HCT116 (cell line): Measurements from ENCODE around the gene ELL2. TPM values are rescaled to one million over a fixed set of nuclear protein-coding genes. Genes with fewer than 3 reads are reported as not detected.

Source experiments
- ATAC-seq: fragments of 200-7000 bp; cut with Tn5 transposase; 2 replicates; pipeline ENCODE4 v1.9.1; 2020; ENCODE audit warnings: mild to moderate bottlenecking, moderate library complexity
- BruUV-seq: library from RNA; stranded (reverse); fragments of 400-500 nt; replicated peaks from 2 replicates; lab custom pipeline; 2021; lab: Mats Ljungman, UMichigan
- CTCF ChIA-PET: fragments of 300-600 bp; sonication (Branson Sonifier 250); formaldehyde crosslinking; loops from one replicate; lab custom pipeline; 2021; ENCODE audit warnings: antibody characterized with exemption; lab: Charles Lee
- POLR2A ChIA-PET: fragments of 300-600, 350-600 bp; sonication (Branson Sonifier 250); formaldehyde crosslinking; loops from one replicate; lab custom pipeline; 2021; ENCODE audit warnings: antibody characterized with exemption; lab: Charles Lee
- RAD21 ChIA-PET, 2 experiments: fragments of 300-600 bp; sonication (Branson Sonifier 250); formaldehyde crosslinking; loops; one replicate each; lab custom pipeline; 2023; ENCODE audit warnings: low total read pairs in 2 of 2; ENCODE audit not compliant: uncharacterized antibody in 2 of 2, unreplicated experiment in 2 of 2, low non-redundant PET in 1 of 2; lab: Charles Lee
- DNase-seq: peaks from one replicate; pipeline ENCODE4 v3.0.0-alpha.2; 2010; ENCODE audit warnings: low read depth, low spot score
- H2AFZ ChIP-seq: fragments of 200-600 bp; shearing (Covaris generic), sonication (generic); 2 replicates; pipeline ENCODE4 v1.6.1; 2017; ENCODE audit warnings: low read depth, mixed run types, mixed read lengths, antibody characterized with exemption, low read length; ENCODE audit not compliant: poor library complexity, severe bottlenecking
- H3K27ac ChIP-seq: 2 replicates; pipeline ENCODE4 v1.5.1; 2012; ENCODE audit warnings: low read depth, low read length
- H3K27me3 ChIP-seq: fragments of 200-600 bp; sonication (generic); 2 replicates; pipeline ENCODE4 v1.6.1; 2016; ENCODE audit warnings: mixed run types, low read length, mixed read lengths; ENCODE audit not compliant: insufficient read depth
- H3K36me3 ChIP-seq, 2 experiments: fragments of 200-500 bp in 1 of 2; fragments of 200-600 bp in 1 of 2; sonication (Bioruptor generic) in 1 of 2; sonication (generic) in 1 of 2; 2 replicates each; pipeline versions ENCODE4 v1.5.1 to v1.6.1; 2014 to 2016; ENCODE audit warnings: low read length in 2 of 2, inconsistent platforms in 1 of 2, mixed read lengths in 1 of 2, mixed run types in 1 of 2; ENCODE audit not compliant: insufficient read depth in 2 of 2, control insufficient read depth in 1 of 2
- H3K4me1 ChIP-seq, 2 experiments: fragments of 200-600 bp in 1 of 2; sonication (generic) in 1 of 2; 2 replicates each; pipeline versions ENCODE4 v1.5.1 to v1.6.1; 2012 to 2017; ENCODE audit warnings: low read length in 2 of 2, inconsistent platforms in 1 of 2, mild to moderate bottlenecking in 1 of 2, mixed read lengths in 1 of 2, mixed run types in 1 of 2, moderate library complexity in 1 of 2; ENCODE audit not compliant: insufficient read depth in 2 of 2, control insufficient read depth in 1 of 2
- H3K4me2 ChIP-seq: fragments of 200-600 bp; sonication (generic); 2 replicates; pipeline ENCODE4 v1.6.1; 2017; ENCODE audit warnings: mixed run types, low read length, mixed read lengths
- H3K4me3 ChIP-seq, 2 experiments: fragments of 200-600 bp in 1 of 2; sonication (generic) in 1 of 2; replicated peaks in 1 of 2; 2 replicates each; pipeline ENCODE4 v1.5.1; 2011 to 2016; ENCODE audit warnings: low read length in 2 of 2, control low read depth in 1 of 2, low read depth in 1 of 2, mild to moderate bottlenecking in 1 of 2, mixed read lengths in 1 of 2, mixed run types in 1 of 2
- H3K79me2 ChIP-seq: fragments of 200-600 bp; sonication (generic); 2 replicates; pipeline ENCODE4 v1.6.1; 2017; ENCODE audit warnings: mild to moderate bottlenecking, mixed run types, low read length, moderate library complexity, mixed read lengths; ENCODE audit not compliant: insufficient read depth
- H3K9ac ChIP-seq: fragments of 200-600 bp; sonication (generic); 2 replicates; pipeline ENCODE4 v1.6.1; 2016; ENCODE audit warnings: low read length, mixed read lengths
- H3K9me2 ChIP-seq: fragments of 200-600 bp; sonication (generic), shearing (Covaris generic); 2 replicates; pipeline ENCODE4 v1.6.1; 2017; ENCODE audit warnings: mixed run types, mild to moderate bottlenecking, moderate library complexity; ENCODE audit not compliant: insufficient read depth
- H3K9me3 ChIP-seq, 2 experiments: fragments of 200-500 bp in 1 of 2; fragments of 200-600 bp in 1 of 2; sonication (Bioruptor generic) in 1 of 2; sonication (generic) in 1 of 2; 2 replicates each; pipeline ENCODE4 v1.6.1; 2014 to 2017; ENCODE audit warnings: low read length in 2 of 2, mixed read lengths in 2 of 2, inconsistent platforms in 1 of 2, low read depth in 1 of 2, mild to moderate bottlenecking in 1 of 2, mixed run types in 1 of 2, moderate library complexity in 1 of 2; ENCODE audit not compliant: control insufficient read depth in 1 of 2, insufficient read depth in 1 of 2
- H4K20me1 ChIP-seq: fragments of 200-600 bp; sonication (generic), shearing (Covaris generic); 2 replicates; pipeline ENCODE4 v1.6.1; 2017; ENCODE audit warnings: mixed run types, mild to moderate bottlenecking, moderate library complexity; ENCODE audit not compliant: insufficient read depth
- CBX3 ChIP-seq: IDR thresholded peaks from 2 replicates; pipeline ENCODE4 v1.6.1; 2012; ENCODE audit warnings: low read depth
- EZH2phosphoT487 ChIP-seq: fragments of 200-600 bp; IDR thresholded peaks from 2 replicates; pipeline ENCODE4 v1.6.1; 2018; ENCODE audit warnings: antibody characterized with exemption, borderline replicate concordance
- FOSL1 ChIP-seq: IDR thresholded peaks from 2 replicates; pipeline ENCODE4 v1.6.1; 2012; ENCODE audit warnings: low read depth
- POLR2AphosphoS5 ChIP-seq: IDR thresholded peaks from 2 replicates; pipeline ENCODE4 v1.6.1; 2011; ENCODE audit warnings: mild to moderate bottlenecking, low read depth, low read length, moderate library complexity
- SIN3A ChIP-seq: IDR thresholded peaks from 2 replicates; pipeline ENCODE4 v1.6.1; 2012; ENCODE audit warnings: low read depth
- SRF ChIP-seq: IDR thresholded peaks from 2 replicates; pipeline ENCODE4 v1.6.1; 2012; ENCODE audit warnings: low read depth
- TCF7L2 ChIP-seq: IDR thresholded peaks from 2 replicates; pipeline ENCODE4 v1.7.0; 2011; ENCODE audit warnings: borderline replicate concordance, inconsistent platforms; ENCODE audit not compliant: insufficient read depth, insufficient read length; ENCODE audit errors: extremely low read depth
- ZFX ChIP-seq: fragments of 450-650 bp; IDR thresholded peaks from 2 replicates; pipeline ENCODE4 v1.6.1; 2017
- ZNF274 ChIP-seq: fragments of 200-500 bp; sonication (Bioruptor generic); IDR thresholded peaks from 2 replicates; pipeline ENCODE4 v1.6.1; 2014; ENCODE audit warnings: mild to moderate bottlenecking, low read depth, low read length, inconsistent platforms
- intact Hi-C: fragments of 100-400 bp; cut with micrococcal nuclease; formaldehyde crosslinking; loops from 2 replicates; pipeline ENCODE4 v1.10.0; 2022
- total RNA-seq: library from RNA; stranded (reverse); gene quantifications from one replicate; pipeline ENCODE4 v1.2.1, GENCODE V29; 2021; ENCODE audit not compliant: unreplicated experiment
- TF ChIP-seq, protein P1 (sequence below): IDR thresholded peaks from 2 replicates; pipeline ENCODE4 v1.6.1; 2012
- TF ChIP-seq, protein P2 (sequence below), 3 experiments: fragments of 200-600 bp in 1 of 3; sonication (generic) in 1 of 3; IDR thresholded peaks in 2 of 3; conservative IDR thresholded peaks in 1 of 3; 2 replicates each; pipeline ENCODE4 v1.5.1; 2012 to 2017; ENCODE audit warnings: low read depth in 2 of 3, low read length in 2 of 3, antibody characterized with exemption in 1 of 3, borderline replicate concordance in 1 of 3, control low read depth in 1 of 3, mild to moderate bottlenecking in 1 of 3, mixed read lengths in 1 of 3, mixed run types in 1 of 3, moderate library complexity in 1 of 3; ENCODE audit not compliant: insufficient read depth in 1 of 3

The ELL2 gene
- total RNA-seq, 1 experiment from 2014 or later, result 29.8 TPM

DNA sequence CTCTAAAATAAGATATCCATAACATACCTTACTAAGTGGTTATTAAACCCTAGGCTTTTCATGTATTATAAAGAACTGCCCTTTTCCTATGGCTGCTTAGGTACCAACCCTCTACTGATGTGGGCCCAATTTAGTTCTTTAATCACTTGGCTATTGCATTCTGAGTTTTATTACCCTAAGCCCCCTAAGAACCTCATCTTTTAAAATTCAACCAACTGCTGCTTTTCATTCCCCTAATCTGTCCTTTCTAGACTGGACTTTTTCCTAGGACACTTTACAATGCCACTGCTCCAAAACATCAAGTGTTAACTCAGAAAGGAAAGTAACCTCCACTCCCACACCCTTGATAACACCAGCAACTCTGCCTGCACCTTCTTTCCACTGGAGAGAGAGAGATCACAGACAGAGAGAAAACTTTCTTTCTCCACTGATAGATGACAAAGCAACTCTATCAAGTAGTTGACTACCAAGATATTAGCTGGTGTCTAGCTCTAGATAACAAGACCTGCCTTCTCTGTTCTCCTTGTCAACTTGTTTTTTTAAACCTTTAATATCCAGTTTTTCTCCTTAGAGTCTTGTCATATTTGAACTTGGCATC is 27.3 kb downstream of the ELL2 start:
- Histone ChIP-seq H4K20me1 (no peaks in the 10 kb centered on the region), H3K36me3 (no peaks in the 10 kb centered on the region), H2AFZ (no peak overlapping the region), H3K9me3 (no peaks in the 10 kb centered on the region), H3K27me3 (no peaks in the 10 kb centered on the region), H3K4me1 (peaks cover 3 to 8% of the 10 kb centered on the region in 2 experiments; a peak in 3 of 4 replicates), H3K9me2 (no peaks in the 10 kb centered on the region), H3K4me3 (no peak overlapping the region), H3K9ac (no peak overlapping the region), H3K4me2 (no peak overlapping the region), H3K79me2 (no peaks in the 10 kb centered on the region), H3K27ac (no peak overlapping the region)
- ChIA-PET CTCF (no interaction called here), POLR2A (no interaction called here), RAD21 (no interaction called here)
- intact Hi-C loops, result no loop called here
- no TSS peak for BruUV-seq
- no peak for DNase-seq
- no peak for ATAC-seq
- TF ChIP-seq SIN3A (no peak), SRF (no peak), ZNF274 (no peak), EZH2phosphoT487 (no peak), ZFX (no peak)
- TF ChIP-seq, protein P1, sequence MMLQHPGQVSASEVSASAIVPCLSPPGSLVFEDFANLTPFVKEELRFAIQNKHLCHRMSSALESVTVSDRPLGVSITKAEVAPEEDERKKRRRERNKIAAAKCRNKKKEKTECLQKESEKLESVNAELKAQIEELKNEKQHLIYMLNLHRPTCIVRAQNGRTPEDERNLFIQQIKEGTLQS, result no peak
- TF ChIP-seq, protein P2, sequence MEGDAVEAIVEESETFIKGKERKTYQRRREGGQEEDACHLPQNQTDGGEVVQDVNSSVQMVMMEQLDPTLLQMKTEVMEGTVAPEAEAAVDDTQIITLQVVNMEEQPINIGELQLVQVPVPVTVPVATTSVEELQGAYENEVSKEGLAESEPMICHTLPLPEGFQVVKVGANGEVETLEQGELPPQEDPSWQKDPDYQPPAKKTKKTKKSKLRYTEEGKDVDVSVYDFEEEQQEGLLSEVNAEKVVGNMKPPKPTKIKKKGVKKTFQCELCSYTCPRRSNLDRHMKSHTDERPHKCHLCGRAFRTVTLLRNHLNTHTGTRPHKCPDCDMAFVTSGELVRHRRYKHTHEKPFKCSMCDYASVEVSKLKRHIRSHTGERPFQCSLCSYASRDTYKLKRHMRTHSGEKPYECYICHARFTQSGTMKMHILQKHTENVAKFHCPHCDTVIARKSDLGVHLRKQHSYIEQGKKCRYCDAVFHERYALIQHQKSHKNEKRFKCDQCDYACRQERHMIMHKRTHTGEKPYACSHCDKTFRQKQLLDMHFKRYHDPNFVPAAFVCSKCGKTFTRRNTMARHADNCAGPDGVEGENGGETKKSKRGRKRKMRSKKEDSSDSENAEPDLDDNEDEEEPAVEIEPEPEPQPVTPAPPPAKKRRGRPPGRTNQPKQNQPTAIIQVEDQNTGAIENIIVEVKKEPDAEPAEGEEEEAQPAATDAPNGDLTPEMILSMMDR (IDR thresholded peaks at IDR 0.05 in 2 of 3, conservative IDR thresholded peaks at IDR 0.05 in 1 of 3; ENCODE audit: borderline replicate concordance in 1 of 3, insufficient read depth in 1 of 3, low read depth in 2 of 3, low read length in 2 of 3), result no peak
- TF ChIP-seq, all 23 proteins: peak for 0

DNA sequence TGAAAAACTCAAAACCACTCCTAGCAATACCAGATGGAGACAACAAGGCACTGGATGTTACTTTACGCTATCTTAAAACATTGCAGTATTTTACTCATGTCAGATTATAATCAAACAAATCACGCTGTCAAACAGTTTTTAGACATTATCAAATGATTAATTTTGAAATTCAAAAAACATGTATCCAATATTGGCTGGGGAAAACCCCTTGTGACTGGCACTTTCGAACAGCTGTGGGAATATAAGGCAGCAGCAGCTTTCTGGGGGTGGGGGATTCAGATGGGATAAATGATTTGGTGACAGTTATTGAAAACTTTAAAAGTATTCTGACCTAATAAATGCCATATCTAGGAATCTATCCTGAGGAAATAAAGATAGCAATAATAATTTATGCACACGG is 28.7 kb downstream of the ELL2 start:
- H3K4me1 ChIP-seq, result peaks cover 3 to 8% of the 10 kb centered on the region in 2 experiments; a peak in 3 of 4 replicates
- intact Hi-C loops, result no loop called here
- H3K79me2 ChIP-seq, result no peaks in the 10 kb centered on the region
- no peak overlapping the region for H3K4me3 ChIP-seq
- no peak for DNase-seq
- TF ChIP-seq POLR2AphosphoS5 (no peak), TCF7L2 (no peak), ZFX (no peak), SIN3A (no peak), FOSL1 (no peak), EZH2phosphoT487 (no peak), CBX3 (no peak)
- TF ChIP-seq, protein P1, result no peak
- TF ChIP-seq, all 23 proteins: peak for 0
- BruUV-seq, result no TSS peak
- Histone ChIP-seq H3K9me2 (no peaks in the 10 kb centered on the region), H4K20me1 (no peaks in the 10 kb centered on the region), H3K36me3 (0 out of 4 replicates have a peak, but pooled peaks cover 0 to 2% of the 10 kb centered on the region in 2 experiments), H3K27me3 (no peaks in the 10 kb centered on the region), H3K9ac (no peak overlapping the region), H3K27ac (no peak overlapping the region), H2AFZ (no peak overlapping the region), H3K9me3 (no peaks in the 10 kb centered on the region), H3K4me2 (no peak overlapping the region)
- RAD21 ChIA-PET, result no interaction called here
- no peak for ATAC-seq
- CTCF ChIA-PET, result no interaction called here
- POLR2A ChIA-PET, result no interaction called here
